ENCODE measurements around the gene IL20RB.

DNA sequence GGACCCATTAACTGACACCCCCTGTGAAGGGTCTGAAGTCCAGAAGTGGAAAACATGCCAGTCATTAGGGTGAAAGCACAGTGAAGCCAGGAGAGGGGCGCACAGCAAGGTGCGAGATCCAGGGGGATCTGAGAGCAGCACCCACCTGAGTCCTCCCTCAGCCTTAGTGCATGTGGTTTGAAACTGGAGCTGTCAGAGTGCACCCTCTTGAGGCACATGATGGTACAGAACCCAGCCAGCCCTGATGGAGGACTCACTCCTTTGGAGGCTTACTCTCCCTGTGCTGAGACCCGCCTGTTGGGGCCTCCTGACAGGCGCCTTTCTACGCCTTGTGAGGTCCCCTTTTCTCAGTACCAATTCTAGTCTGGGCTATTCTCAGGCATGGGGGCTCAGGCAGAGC, 77.8 kb downstream of the IL20RB start:
- TF ChIP-seq EZH2 (conservative IDR thresholded peaks at IDR 0.05; ENCODE audit: low read depth, low read length) (no peak), JUNB (CRISPR knock-in tag; IDR thresholded peaks at IDR 0.05; ENCODE audit: borderline replicate concordance) (no peak), ZBTB1 (CRISPR knock-in tag; IDR thresholded peaks at IDR 0.05; ENCODE audit: borderline replicate concordance) (no peak), SIN3B (IDR thresholded peaks at IDR 0.05; ENCODE audit: low read length) (no peak), MEF2D (CRISPR knock-in tag; IDR thresholded peaks at IDR 0.05) (no peak), GTF2F1 (IDR thresholded peaks at IDR 0.05; ENCODE audit: low read length) (no peak), ZNF253 (CRISPR knock-in tag; IDR thresholded peaks at IDR 0.05; ENCODE audit: borderline replicate concordance) (no peak)
- TF ChIP-seq, protein P1, sequence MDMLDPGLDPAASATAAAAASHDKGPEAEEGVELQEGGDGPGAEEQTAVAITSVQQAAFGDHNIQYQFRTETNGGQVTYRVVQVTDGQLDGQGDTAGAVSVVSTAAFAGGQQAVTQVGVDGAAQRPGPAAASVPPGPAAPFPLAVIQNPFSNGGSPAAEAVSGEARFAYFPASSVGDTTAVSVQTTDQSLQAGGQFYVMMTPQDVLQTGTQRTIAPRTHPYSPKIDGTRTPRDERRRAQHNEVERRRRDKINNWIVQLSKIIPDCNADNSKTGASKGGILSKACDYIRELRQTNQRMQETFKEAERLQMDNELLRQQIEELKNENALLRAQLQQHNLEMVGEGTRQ (IDR thresholded peaks at IDR 0.05; ENCODE audit: low read depth, low read length), result no peak
- TF ChIP-seq, protein P1 (CRISPR knock-in tag; IDR thresholded peaks at IDR 0.05; ENCODE audit: borderline replicate concordance), result no peak

All from HepG2 (cell line).